Middle frontal gyrus (tissue), 1 donor: ENCODE data around the gene GSK3B.
A peak's percentile ranks its signal among the peaks of the same experiment; 100 is the strongest.

Experiments
- DNase-seq: peaks from one replicate; pipeline ENCODE4 v3.0.0-alpha.2; 2015; ENCODE audit warnings: low spot score; ENCODE audit errors: extremely low spot score

The GSK3B gene

GRCh38 chr3:120098710-120099109 lies 4.5 kb upstream of the GSK3B start:
- DNase-seq, result no peak

GRCh38 chr3:120095979-120096426 lies 1.8 kb upstream of the GSK3B start:
- no peak for DNase-seq

- DNase-seq, result peak; percentile 68
Observed at GRCh38 chr3:120095226-120095978, 1.2 kb upstream of the GSK3B start.

- peak; percentile 99 for DNase-seq
Observed at GRCh38 chr3:120094776-120095225, 554 bp upstream of the GSK3B start.

- peak; percentile 15 for DNase-seq
Observed at GRCh38 chr3:120093119-120093910, 932 bp downstream of the GSK3B start.

GRCh38 chr3:120092474-120092873 lies 1.8 kb downstream of the GSK3B start:
- no peak for DNase-seq

- no peak for DNase-seq
Observed at GRCh38 chr3:120090422-120090821, 3.8 kb downstream of the GSK3B start.

GRCh38 chr3:120089089-120089488 lies 5.2 kb downstream of the GSK3B start:
- no peak for DNase-seq

GRCh38 chr3:120088622-120089021 lies 5.6 kb downstream of the GSK3B start:
- DNase-seq, result no peak

- no peak for DNase-seq
Observed at GRCh38 chr3:120081719-120082118, 12.5 kb downstream of the GSK3B start.

GRCh38 chr3:120080836-120081235 lies 13.4 kb downstream of the GSK3B start:
- DNase-seq, result no peak

GRCh38 chr3:120077731-120078130 lies 16.5 kb downstream of the GSK3B start:
- no peak for DNase-seq

- DNase-seq, result no peak
Observed at GRCh38 chr3:120072867-120073525, 21.3 kb downstream of the GSK3B start.

- no peak for DNase-seq
Observed at GRCh38 chr3:120071259-120071658, 23.0 kb downstream of the GSK3B start.

GRCh38 chr3:120070263-120070981 lies 23.8 kb downstream of the GSK3B start:
- DNase-seq, result no peak

- DNase-seq, result no peak
Observed at GRCh38 chr3:120067083-120067482, 27.2 kb downstream of the GSK3B start.

GRCh38 chr3:120066634-120067033 lies 27.6 kb downstream of the GSK3B start:
- DNase-seq, result no peak

- no peak for DNase-seq
Observed at GRCh38 chr3:120064641-120065040, 29.6 kb downstream of the GSK3B start.

GRCh38 chr3:120062474-120062873 lies 31.8 kb downstream of the GSK3B start:
- DNase-seq, result no peak

- no peak for DNase-seq
Observed at GRCh38 chr3:120059081-120059864, 35.0 kb downstream of the GSK3B start.

- DNase-seq, result no peak
Observed at GRCh38 chr3:120057626-120058025, 36.6 kb downstream of the GSK3B start.
